Panc1 (cell line): Measurements from ENCODE around the gene MACF1. TPM values are rescaled to one million over a fixed set of nuclear protein-coding genes. Genes with fewer than 3 reads are reported as not detected.
"Not testable (repeated sequence)": the region's sequence is repeated elsewhere in the genome, so short reads cannot be mapped to it uniquely, and the experiment has no call there.

ENCODE experiments used
- ATAC-seq: fragments of 200-7000 bp; cut with Tn5 transposase; 2 replicates; pipeline ENCODE4 v1.9.1; 2020; ENCODE audit warnings: mild to moderate bottlenecking, moderate library complexity
- BruUV-seq: library from RNA; stranded (reverse); fragments of 400-500 nt; replicated peaks from 2 replicates; lab custom pipeline; 2021; lab: Mats Ljungman, UMichigan
- CTCF ChIA-PET: fragments of 300-600 bp; sonication (Branson Sonifier 250); formaldehyde crosslinking; loops from one replicate; lab custom pipeline; 2022; ENCODE audit warnings: antibody characterized with exemption; lab: Charles Lee
- POLR2A ChIA-PET: fragments of 300-600 bp; sonication (Branson Sonifier 250); formaldehyde crosslinking; loops from one replicate; lab custom pipeline; 2022; ENCODE audit warnings: antibody characterized with exemption; lab: Charles Lee
- DNase-seq: peaks from one replicate; pipeline ENCODE4 v3.0.0-alpha.2; 2010; ENCODE audit warnings: low read depth, low spot score
- H3K27ac ChIP-seq: 2 replicates; pipeline ENCODE4 v1.5.1; 2011; ENCODE audit warnings: mild to moderate bottlenecking, low read length, inconsistent platforms
- H3K27me3 ChIP-seq: fragments of 200-500 bp; sonication (Bioruptor generic); 2 replicates; pipeline ENCODE4 v1.6.0; 2014; ENCODE audit warnings: low read length, inconsistent platforms; ENCODE audit not compliant: control insufficient read depth, insufficient read depth
- H3K36me3 ChIP-seq: fragments of 200-500 bp; sonication (Bioruptor generic); 2 replicates; pipeline ENCODE4 v1.5.1; 2014; ENCODE audit warnings: inconsistent platforms, mild to moderate bottlenecking, low read length, moderate library complexity; ENCODE audit not compliant: control insufficient read depth, insufficient read depth
- H3K4me1 ChIP-seq: 2 replicates; pipeline ENCODE4 v1.5.1; 2011; ENCODE audit warnings: inconsistent platforms, mild to moderate bottlenecking, low read length, moderate library complexity; ENCODE audit not compliant: control insufficient read depth, insufficient read depth
- H3K4me3 ChIP-seq, 2 experiments: 2 replicates each; pipeline ENCODE4 v1.5.1; 2011 to 2012; ENCODE audit warnings: low read depth in 2 of 2, low read length in 2 of 2, mild to moderate bottlenecking in 2 of 2, inconsistent platforms in 1 of 2, moderate library complexity in 1 of 2
- H3K9me3 ChIP-seq: fragments of 200-500 bp; sonication (Bioruptor generic); 2 replicates; pipeline ENCODE4 v1.5.1; 2014; ENCODE audit warnings: low read depth, mild to moderate bottlenecking, inconsistent platforms, low read length, moderate library complexity; ENCODE audit not compliant: control insufficient read depth, insufficient read depth
- POLR2AphosphoS5 ChIP-seq: IDR thresholded peaks from 2 replicates; pipeline ENCODE4 v1.6.1; 2012; ENCODE audit warnings: mild to moderate bottlenecking, low read depth, low read length, moderate library complexity
- SIN3A ChIP-seq: IDR thresholded peaks from 2 replicates; pipeline ENCODE4 v1.6.1; 2012; ENCODE audit warnings: low read depth, mild to moderate bottlenecking, low read length, moderate library complexity, borderline replicate concordance; ENCODE audit not compliant: insufficient read depth
- TCF7L2 ChIP-seq: IDR thresholded peaks from 2 replicates; pipeline ENCODE4 v1.6.1; 2011; ENCODE audit warnings: mild to moderate bottlenecking, low read depth, low read length, inconsistent platforms
- in situ Hi-C: cut with HindIII; loops from 2 replicates; pipeline ENCODE4 v1.10.0; 2016; ENCODE audit warnings: low sequenced_read_pairs, low pct_unique_long_range_greater_than_20kb
- intact Hi-C: fragments of 100-400 bp; cut with micrococcal nuclease; formaldehyde crosslinking; loops from one replicate; pipeline ENCODE4 v1.10.0; 2022; ENCODE audit not compliant: unreplicated experiment
- total RNA-seq: library from RNA; stranded (reverse); gene quantifications from one replicate; pipeline ENCODE4 v1.2.1, GENCODE V29; 2021; ENCODE audit not compliant: unreplicated experiment
- TF ChIP-seq, protein P1 (sequence below), 2 experiments: IDR thresholded peaks; 2 replicates each; pipeline ENCODE4 v1.6.1; 2011 to 2012; ENCODE audit warnings: low read depth in 2 of 2, control low read depth in 1 of 2, low read length in 1 of 2, mild to moderate bottlenecking in 1 of 2, moderate library complexity in 1 of 2; ENCODE audit not compliant: insufficient read depth in 1 of 2
- TF ChIP-seq, protein P2 (sequence below): fragments of 450-650 bp; IDR thresholded peaks from 2 replicates; pipeline ENCODE4 v1.5.1; 2017; ENCODE audit warnings: mild to moderate bottlenecking

Gene MACF1
- total RNA-seq, 1 experiment from 2014 or later = 413 TPM

DNA sequence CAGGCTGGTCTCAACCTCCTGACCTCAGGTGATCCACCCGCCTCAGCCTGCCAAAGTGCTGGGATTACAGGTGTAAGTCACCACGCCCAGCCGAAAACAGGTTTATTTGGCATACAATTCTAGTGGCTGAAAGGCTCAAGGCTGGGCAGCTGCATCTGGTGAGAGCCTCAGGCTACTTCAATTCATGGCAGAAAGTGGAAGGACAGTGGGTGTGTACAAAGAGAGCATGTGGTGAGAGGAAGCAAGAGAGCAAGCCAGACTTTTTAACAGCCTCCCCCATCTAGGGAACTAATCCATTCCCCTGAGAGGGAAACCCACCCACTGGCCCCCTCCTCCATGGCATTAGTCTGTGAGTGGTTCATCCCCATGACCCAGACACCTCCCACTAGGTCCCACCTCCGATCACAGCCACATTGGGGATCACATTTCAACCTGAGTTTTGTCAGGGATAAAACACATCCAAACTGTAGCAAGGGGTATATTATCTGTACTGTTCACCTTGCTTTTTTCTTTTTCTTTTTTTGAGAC is 296.4 kb downstream of the MACF1 start:
- in situ Hi-C loops (no loop called here), intact Hi-C loops (no loop called here)
- ChIA-PET CTCF (no interaction called here), POLR2A (no interaction called here)
- H3K4me3 ChIP-seq = no peak overlapping the region
- no peaks in the 10 kb centered on the region for H3K27me3 ChIP-seq
- DNase-seq (no peak), ATAC-seq (no peak)
- H3K27ac ChIP-seq = no peak overlapping the region
- no peaks in the 10 kb centered on the region for H3K4me1 ChIP-seq
- H3K36me3 ChIP-seq = no peaks in the 10 kb centered on the region
- no TSS peak for BruUV-seq
- TF ChIP-seq SIN3A = no peak
- TF ChIP-seq, protein P1, sequence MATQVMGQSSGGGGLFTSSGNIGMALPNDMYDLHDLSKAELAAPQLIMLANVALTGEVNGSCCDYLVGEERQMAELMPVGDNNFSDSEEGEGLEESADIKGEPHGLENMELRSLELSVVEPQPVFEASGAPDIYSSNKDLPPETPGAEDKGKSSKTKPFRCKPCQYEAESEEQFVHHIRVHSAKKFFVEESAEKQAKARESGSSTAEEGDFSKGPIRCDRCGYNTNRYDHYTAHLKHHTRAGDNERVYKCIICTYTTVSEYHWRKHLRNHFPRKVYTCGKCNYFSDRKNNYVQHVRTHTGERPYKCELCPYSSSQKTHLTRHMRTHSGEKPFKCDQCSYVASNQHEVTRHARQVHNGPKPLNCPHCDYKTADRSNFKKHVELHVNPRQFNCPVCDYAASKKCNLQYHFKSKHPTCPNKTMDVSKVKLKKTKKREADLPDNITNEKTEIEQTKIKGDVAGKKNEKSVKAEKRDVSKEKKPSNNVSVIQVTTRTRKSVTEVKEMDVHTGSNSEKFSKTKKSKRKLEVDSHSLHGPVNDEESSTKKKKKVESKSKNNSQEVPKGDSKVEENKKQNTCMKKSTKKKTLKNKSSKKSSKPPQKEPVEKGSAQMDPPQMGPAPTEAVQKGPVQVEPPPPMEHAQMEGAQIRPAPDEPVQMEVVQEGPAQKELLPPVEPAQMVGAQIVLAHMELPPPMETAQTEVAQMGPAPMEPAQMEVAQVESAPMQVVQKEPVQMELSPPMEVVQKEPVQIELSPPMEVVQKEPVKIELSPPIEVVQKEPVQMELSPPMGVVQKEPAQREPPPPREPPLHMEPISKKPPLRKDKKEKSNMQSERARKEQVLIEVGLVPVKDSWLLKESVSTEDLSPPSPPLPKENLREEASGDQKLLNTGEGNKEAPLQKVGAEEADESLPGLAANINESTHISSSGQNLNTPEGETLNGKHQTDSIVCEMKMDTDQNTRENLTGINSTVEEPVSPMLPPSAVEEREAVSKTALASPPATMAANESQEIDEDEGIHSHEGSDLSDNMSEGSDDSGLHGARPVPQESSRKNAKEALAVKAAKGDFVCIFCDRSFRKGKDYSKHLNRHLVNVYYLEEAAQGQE (IDR thresholded peaks at IDR 0.05; ENCODE audit: insufficient read depth in 1 of 2, low read depth in 2 of 2, low read length in 1 of 2) = no peak
- TF ChIP-seq, protein P2, sequence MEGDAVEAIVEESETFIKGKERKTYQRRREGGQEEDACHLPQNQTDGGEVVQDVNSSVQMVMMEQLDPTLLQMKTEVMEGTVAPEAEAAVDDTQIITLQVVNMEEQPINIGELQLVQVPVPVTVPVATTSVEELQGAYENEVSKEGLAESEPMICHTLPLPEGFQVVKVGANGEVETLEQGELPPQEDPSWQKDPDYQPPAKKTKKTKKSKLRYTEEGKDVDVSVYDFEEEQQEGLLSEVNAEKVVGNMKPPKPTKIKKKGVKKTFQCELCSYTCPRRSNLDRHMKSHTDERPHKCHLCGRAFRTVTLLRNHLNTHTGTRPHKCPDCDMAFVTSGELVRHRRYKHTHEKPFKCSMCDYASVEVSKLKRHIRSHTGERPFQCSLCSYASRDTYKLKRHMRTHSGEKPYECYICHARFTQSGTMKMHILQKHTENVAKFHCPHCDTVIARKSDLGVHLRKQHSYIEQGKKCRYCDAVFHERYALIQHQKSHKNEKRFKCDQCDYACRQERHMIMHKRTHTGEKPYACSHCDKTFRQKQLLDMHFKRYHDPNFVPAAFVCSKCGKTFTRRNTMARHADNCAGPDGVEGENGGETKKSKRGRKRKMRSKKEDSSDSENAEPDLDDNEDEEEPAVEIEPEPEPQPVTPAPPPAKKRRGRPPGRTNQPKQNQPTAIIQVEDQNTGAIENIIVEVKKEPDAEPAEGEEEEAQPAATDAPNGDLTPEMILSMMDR = no peak
- no peaks in the 10 kb centered on the region for H3K9me3 ChIP-seq

DNA sequence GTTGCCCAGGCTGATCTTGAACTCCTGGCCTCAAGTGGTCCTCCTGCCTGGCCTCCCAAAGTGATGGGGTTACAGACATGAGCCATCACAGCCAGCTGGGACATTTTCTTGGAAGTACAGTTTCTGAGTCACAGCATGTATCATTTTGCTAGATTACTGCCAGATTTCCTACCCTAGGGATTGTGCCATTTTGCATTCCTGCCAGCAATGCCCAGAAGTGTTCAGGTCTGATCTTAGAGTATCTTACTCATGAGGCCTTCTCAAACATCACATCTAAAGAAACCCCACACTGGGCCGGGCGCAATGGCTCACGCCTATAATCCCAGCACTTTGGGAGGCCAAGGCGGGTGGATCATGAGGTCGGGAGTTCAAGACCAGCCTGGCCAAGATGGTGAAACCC is 297.2 kb downstream of the MACF1 start:
- in situ Hi-C loops = no loop called here
- no peak for DNase-seq
- no TSS peak for BruUV-seq
- no peaks in the 10 kb centered on the region for H3K9me3 ChIP-seq
- CTCF ChIA-PET = no interaction called here
- POLR2A ChIA-PET = no interaction called here
- no peak overlapping the region for H3K27ac ChIP-seq
- H3K36me3 ChIP-seq = no peaks in the 10 kb centered on the region
- ATAC-seq = no peak
- intact Hi-C loops = no loop called here
- no peak overlapping the region for H3K4me3 ChIP-seq
- no peaks in the 10 kb centered on the region for H3K4me1 ChIP-seq
- no peaks in the 10 kb centered on the region for H3K27me3 ChIP-seq
- TF ChIP-seq, protein P2 = no peak
- TF ChIP-seq TCF7L2 = no peak
- no peak for TF ChIP-seq POLR2AphosphoS5
- TF ChIP-seq, protein P1 (IDR thresholded peaks at IDR 0.05; ENCODE audit: insufficient read depth in 1 of 2, low read depth in 2 of 2, low read length in 1 of 2) = no peak
- TF ChIP-seq SIN3A = no peak

DNA sequence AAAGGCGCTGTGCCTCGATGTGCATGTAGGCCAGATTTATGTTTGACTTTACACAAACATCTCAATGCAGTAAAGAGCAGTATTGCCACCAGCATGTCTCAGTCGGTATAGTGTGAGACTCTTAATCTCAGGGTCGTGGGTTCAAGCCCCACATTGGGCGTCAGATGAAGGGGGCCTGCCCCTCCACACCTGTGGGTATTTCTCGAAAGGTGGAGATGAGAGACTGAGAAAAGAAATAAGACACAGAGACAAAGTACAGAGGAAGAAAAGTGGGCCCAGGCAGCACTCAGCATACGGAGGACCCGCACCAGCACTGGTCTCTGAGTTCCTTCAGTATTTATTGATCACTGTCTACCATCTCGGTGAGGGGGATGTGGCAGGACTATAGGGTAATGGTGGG is 299.9 kb downstream of the MACF1 start:
- DNase-seq, H3K36me3 ChIP-seq, H3K27ac ChIP-seq, H3K4me3 ChIP-seq, ATAC-seq, intact Hi-C loops, H3K9me3 ChIP-seq, H3K27me3 ChIP-seq, BruUV-seq, in situ Hi-C loops, POLR2A ChIA-PET, H3K4me1 ChIP-seq, CTCF ChIA-PET: not testable (repeated sequence)
